Activated naive CD8-positive, alpha-beta T cell (primary cell): Measurements from ENCODE around the gene EDAR.

Source experiments
- H3K27ac Mint-ChIP-seq: one replicate; pipeline ENCODE4 v1.8.0; 2021; ENCODE audit warnings: mixed read lengths
- H3K27me3 Mint-ChIP-seq: one replicate; pipeline ENCODE4 v1.8.0; 2021; ENCODE audit warnings: mixed read lengths
- H3K36me3 Mint-ChIP-seq: one replicate; pipeline ENCODE4 v1.8.0; 2021; ENCODE audit warnings: mixed read lengths
- H3K4me1 Mint-ChIP-seq: one replicate; pipeline ENCODE4 v1.8.0; 2021; ENCODE audit warnings: low read depth, mixed read lengths
- H3K4me3 Mint-ChIP-seq: one replicate; pipeline ENCODE4 v1.8.0; 2021; ENCODE audit warnings: mild to moderate bottlenecking, mixed read lengths
- H3K9me3 Mint-ChIP-seq: one replicate; pipeline ENCODE4 v1.8.0; 2021; ENCODE audit warnings: low read depth, mixed read lengths

The EDAR gene

GRCh38 chr2:108921096-108922030 lies 67.7 kb downstream of the EDAR start:
- Mint-ChIP-seq H3K9me3 (no peaks in the 10 kb centered on the region), H3K4me1 (peaks cover 4% of the 10 kb centered on the region), H3K4me3 (no peak overlapping the region), H3K36me3 (no peaks in the 10 kb centered on the region), H3K27me3 (no peaks in the 10 kb centered on the region), H3K27ac (no peak overlapping the region)

- no peaks in the 10 kb centered on the region for H3K36me3 Mint-ChIP-seq
- H3K27me3 Mint-ChIP-seq, result no peaks in the 10 kb centered on the region
- no peak overlapping the region for H3K27ac Mint-ChIP-seq
- no peak overlapping the region for H3K4me3 Mint-ChIP-seq
- H3K4me1 Mint-ChIP-seq, result peaks cover 4% of the 10 kb centered on the region
- no peaks in the 10 kb centered on the region for H3K9me3 Mint-ChIP-seq
Observed at GRCh38 chr2:108920686-108921085, 68.3 kb downstream of the EDAR start.

DNA sequence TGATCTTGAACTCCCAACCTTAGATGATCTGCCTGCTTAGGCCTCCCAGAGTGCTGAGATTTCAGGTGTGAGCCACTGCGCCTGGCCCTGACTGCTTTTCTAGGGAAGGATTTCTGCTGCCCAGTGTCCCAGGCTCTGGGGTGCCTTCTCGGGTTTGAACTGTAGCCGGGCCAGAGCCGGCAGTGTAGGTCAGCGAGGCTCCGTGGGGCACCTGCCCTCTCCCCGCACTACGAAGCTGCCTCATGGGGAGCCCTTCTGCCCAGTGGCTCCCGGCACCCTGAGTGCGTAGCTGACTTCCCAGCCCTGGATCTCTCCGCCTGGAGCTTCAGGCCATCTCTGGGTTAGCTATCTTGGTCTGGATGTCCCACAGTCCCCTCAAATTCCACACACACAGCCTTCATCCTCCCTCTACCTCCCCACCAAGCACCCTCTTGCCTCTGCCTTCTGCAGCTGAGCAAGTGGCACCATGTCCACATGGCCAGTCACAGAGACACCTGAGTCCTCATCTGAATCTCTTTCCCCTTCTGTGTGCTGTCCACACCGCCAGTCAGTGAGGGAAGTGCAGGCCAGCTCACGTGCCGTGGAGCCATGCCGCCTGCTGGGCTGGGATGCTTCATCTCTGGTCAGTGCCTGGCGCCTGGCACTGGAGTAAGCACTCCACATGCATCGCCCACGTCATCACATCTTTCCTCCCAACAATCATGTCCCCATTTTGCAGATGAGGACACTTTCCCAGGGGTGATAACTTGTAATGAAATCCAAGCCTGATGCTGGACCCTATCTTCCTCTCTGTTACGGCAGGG lies 69.2 kb downstream of the EDAR start:
- Mint-ChIP-seq H3K36me3 (no peaks in the 10 kb centered on the region), H3K4me3 (no peak overlapping the region), H3K27me3 (no peaks in the 10 kb centered on the region), H3K9me3 (no peaks in the 10 kb centered on the region), H3K4me1 (peaks cover 4% of the 10 kb centered on the region), H3K27ac (no peak overlapping the region)

DNA sequence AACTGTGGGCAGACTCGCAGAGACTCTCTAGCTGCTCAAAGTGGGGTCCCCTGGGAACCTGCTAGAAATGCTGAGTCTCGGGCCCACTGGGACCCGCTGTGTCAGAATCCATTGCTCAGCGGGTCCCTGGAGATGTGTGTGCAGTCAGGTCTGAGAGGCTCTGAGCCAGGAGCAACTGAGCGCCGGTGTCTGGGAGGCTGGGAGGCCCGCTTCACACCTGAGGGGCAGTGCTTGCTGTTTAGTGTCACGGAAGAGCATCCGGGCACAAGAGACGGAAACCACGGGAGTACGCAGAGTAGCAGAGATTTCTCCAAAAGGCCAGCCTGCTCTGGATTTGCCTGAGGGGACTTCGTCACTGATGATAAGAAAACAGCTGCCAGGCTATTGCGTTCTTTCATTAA lies 70.1 kb downstream of the EDAR start:
- Mint-ChIP-seq H3K4me3 (no peak overlapping the region), H3K27me3 (no peaks in the 10 kb centered on the region), H3K9me3 (no peaks in the 10 kb centered on the region), H3K27ac (no peak overlapping the region), H3K4me1 (peaks cover 7% of the 10 kb centered on the region), H3K36me3 (no peaks in the 10 kb centered on the region)

- Mint-ChIP-seq H3K4me1 (peaks cover 7% of the 10 kb centered on the region), H3K27me3 (no peaks in the 10 kb centered on the region), H3K36me3 (no peaks in the 10 kb centered on the region), H3K9me3 (no peaks in the 10 kb centered on the region), H3K4me3 (no peak overlapping the region), H3K27ac (no peak overlapping the region)
Observed at GRCh38 chr2:108918156-108918874, 70.7 kb downstream of the EDAR start.

GRCh38 chr2:108917526-108917925 lies 71.5 kb downstream of the EDAR start:
- Mint-ChIP-seq H3K4me1 (peaks cover 7% of the 10 kb centered on the region), H3K27ac (no peak overlapping the region), H3K4me3 (no peak overlapping the region), H3K36me3 (no peaks in the 10 kb centered on the region), H3K27me3 (no peaks in the 10 kb centered on the region), H3K9me3 (no peaks in the 10 kb centered on the region)

GRCh38 chr2:108916796-108917421 lies 72.1 kb downstream of the EDAR start:
- no peaks in the 10 kb centered on the region for H3K27me3 Mint-ChIP-seq
- H3K4me1 Mint-ChIP-seq, result peaks cover 7% of the 10 kb centered on the region
- no peak overlapping the region for H3K4me3 Mint-ChIP-seq
- no peaks in the 10 kb centered on the region for H3K9me3 Mint-ChIP-seq
- H3K27ac Mint-ChIP-seq, result no peak overlapping the region
- H3K36me3 Mint-ChIP-seq, result no peaks in the 10 kb centered on the region

GRCh38 chr2:108916122-108916795 lies 72.8 kb downstream of the EDAR start:
- Mint-ChIP-seq H3K27me3 (no peaks in the 10 kb centered on the region), H3K4me3 (no peak overlapping the region), H3K9me3 (no peaks in the 10 kb centered on the region), H3K4me1 (peaks cover 7% of the 10 kb centered on the region), H3K27ac (no peak overlapping the region), H3K36me3 (no peaks in the 10 kb centered on the region)

- Mint-ChIP-seq H3K27ac (no peak overlapping the region), H3K4me3 (no peak overlapping the region), H3K4me1 (peaks cover 12% of the 10 kb centered on the region), H3K9me3 (no peaks in the 10 kb centered on the region), H3K36me3 (peaks cover 2% of the 10 kb centered on the region), H3K27me3 (no peaks in the 10 kb centered on the region)
Observed at GRCh38 chr2:108912629-108912902, 76.5 kb downstream of the EDAR start.

DNA sequence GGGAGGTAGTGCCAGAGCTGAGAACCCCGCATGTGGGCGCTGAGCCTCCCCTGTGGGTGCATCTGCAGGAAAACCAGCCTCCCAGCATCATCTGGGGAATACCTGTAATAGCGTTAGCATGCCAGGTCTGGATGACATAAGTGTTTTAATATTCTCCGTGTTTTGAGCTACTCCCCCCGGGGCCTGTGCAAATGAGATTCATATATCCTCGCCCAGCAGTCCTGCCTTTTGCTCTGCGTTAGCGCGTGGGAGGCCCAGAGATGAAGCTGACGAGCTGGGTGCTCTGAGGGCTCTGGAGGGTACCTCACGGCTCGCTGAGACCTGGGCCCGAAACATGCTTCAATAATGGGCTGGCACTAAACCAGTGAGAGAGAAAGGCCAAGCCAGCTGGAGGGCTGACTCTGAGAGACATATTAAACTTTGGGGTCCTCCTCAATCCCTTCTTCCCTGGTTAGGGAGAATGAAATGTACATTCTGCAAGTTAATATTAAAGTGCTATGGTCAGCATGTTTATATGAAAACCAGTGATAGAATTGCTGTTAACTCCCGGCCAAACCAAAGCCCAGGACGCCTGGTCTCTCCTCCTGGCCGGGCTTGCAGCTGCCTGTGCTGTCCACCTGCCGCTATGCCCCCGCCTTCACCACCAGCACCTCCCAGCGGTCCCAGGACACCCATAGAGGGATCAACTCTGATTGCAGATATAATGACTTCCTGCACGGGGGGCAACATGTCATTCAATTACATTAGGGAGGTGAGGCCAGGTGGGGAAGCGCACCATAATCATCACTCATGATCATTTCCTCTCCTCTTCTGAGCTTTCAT lies 77.0 kb downstream of the EDAR start:
- Mint-ChIP-seq H3K27me3 (no peaks in the 10 kb centered on the region), H3K4me1 (peaks cover 11% of the 10 kb centered on the region), H3K9me3 (no peaks in the 10 kb centered on the region), H3K4me3 (no peak overlapping the region), H3K27ac (no peak overlapping the region), H3K36me3 (peaks cover 2% of the 10 kb centered on the region)

DNA sequence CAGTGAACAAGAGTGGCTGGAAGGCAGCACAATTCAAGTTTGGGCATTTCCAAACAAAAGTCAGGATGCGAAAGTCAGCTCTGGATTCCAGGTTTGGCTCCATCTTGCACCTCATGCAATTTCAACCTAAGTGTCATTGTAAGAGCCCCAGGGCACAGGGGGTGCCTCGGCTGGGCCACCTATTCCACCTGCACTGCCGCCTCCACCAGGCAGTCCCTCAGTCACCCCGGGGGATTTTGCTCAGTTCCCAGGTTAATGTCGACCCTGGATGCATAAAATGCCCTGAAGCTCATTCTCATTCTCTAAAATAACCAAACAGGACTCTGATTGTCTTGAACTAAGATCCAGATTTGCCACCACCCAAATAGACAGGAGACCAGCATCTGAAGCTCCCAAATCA lies 77.6 kb downstream of the EDAR start:
- H3K27me3 Mint-ChIP-seq, result no peaks in the 10 kb centered on the region
- no peaks in the 10 kb centered on the region for H3K9me3 Mint-ChIP-seq
- peaks cover 8% of the 10 kb centered on the region for H3K4me1 Mint-ChIP-seq
- no peak overlapping the region for H3K27ac Mint-ChIP-seq
- peaks cover 2% of the 10 kb centered on the region for H3K36me3 Mint-ChIP-seq
- no peak overlapping the region for H3K4me3 Mint-ChIP-seq

- Mint-ChIP-seq H3K36me3 (peaks cover 2% of the 10 kb centered on the region), H3K27ac (no peak overlapping the region), H3K27me3 (no peaks in the 10 kb centered on the region), H3K9me3 (no peaks in the 10 kb centered on the region), H3K4me1 (peaks cover 8% of the 10 kb centered on the region), H3K4me3 (no peak overlapping the region)
Observed at GRCh38 chr2:108910541-108911396, 78.3 kb downstream of the EDAR start.

- H3K27me3 Mint-ChIP-seq, result no peaks in the 10 kb centered on the region
- peaks cover 8% of the 10 kb centered on the region for H3K4me1 Mint-ChIP-seq
- peaks cover 2% of the 10 kb centered on the region for H3K36me3 Mint-ChIP-seq
- H3K4me3 Mint-ChIP-seq, result no peak overlapping the region
- no peaks in the 10 kb centered on the region for H3K9me3 Mint-ChIP-seq
- no peak overlapping the region for H3K27ac Mint-ChIP-seq
Observed at GRCh38 chr2:108910011-108910431, 79.0 kb downstream of the EDAR start.
